T-helper 1 cell treated with Interleukin-12 subunit alpha and Interleukin-12 subunit beta and Interleukin-4 antibody, amounts not matched to agents 30 ng/mL and 1 ng/mL, for 36 hours (primary cell): ENCODE data around the gene CDC14B. TPM values are rescaled to one million over a fixed set of nuclear protein-coding genes. Genes with fewer than 3 reads are reported as not detected.
"Not testable (repeated sequence)": the region's sequence is repeated elsewhere in the genome, so short reads cannot be mapped to it uniquely, and the experiment has no call there.

Experiments used
- intact Hi-C: fragments of 100-400 bp; cut with micrococcal nuclease; formaldehyde crosslinking; loops from one replicate; pipeline ENCODE4 v1.15.1; 2024
- total RNA-seq: library from RNA; stranded (reverse); gene quantifications from 2 replicates; pipeline ENCODE4 v1.2.3, GENCODE V29; 2022

CDC14B gene
- total RNA-seq, 1 donor from 2014 or later: 2.2 TPM

- intact Hi-C loops: no loop called here
Observed at GRCh38 chr9:96503918-96504317, 115.7 kb downstream of the CDC14B start.

- intact Hi-C loops: not testable (repeated sequence)
Observed at GRCh38 chr9:96503374-96503748, 116.3 kb downstream of the CDC14B start.

GRCh38 chr9:96502539-96503373, 116.9 kb downstream of the CDC14B start:
- intact Hi-C loops: no loop called here

GRCh38 chr9:96501633-96502538, 117.8 kb downstream of the CDC14B start:
- intact Hi-C loops: no loop called here

GRCh38 chr9:96500696-96501632, 118.7 kb downstream of the CDC14B start:
- intact Hi-C loops: no loop called here

GRCh38 chr9:96499257-96499656, 120.4 kb downstream of the CDC14B start:
- intact Hi-C loops: no loop called here

- intact Hi-C loops: no loop called here
Observed at GRCh38 chr9:96498796-96499195, 120.8 kb downstream of the CDC14B start.

GRCh38 chr9:96497117-96497399, 122.6 kb downstream of the CDC14B start:
- intact Hi-C loops: no loop called here

- intact Hi-C loops: no loop called here
Observed at GRCh38 chr9:96496368-96497116, 123.1 kb downstream of the CDC14B start.

- intact Hi-C loops: no loop called here
Observed at GRCh38 chr9:96495341-96495740, 124.3 kb downstream of the CDC14B start.

GRCh38 chr9:96494215-96494800, 125.3 kb downstream of the CDC14B start:
- intact Hi-C loops: no loop called here

- intact Hi-C loops: no loop called here
Observed at GRCh38 chr9:96493757-96494156, 125.9 kb downstream of the CDC14B start.

- intact Hi-C loops: no loop called here
Observed at GRCh38 chr9:96492993-96493531, 126.6 kb downstream of the CDC14B start.

GRCh38 chr9:96491880-96492525, 127.6 kb downstream of the CDC14B start:
- intact Hi-C loops: no loop called here

GRCh38 chr9:96491079-96491879, 128.4 kb downstream of the CDC14B start:
- intact Hi-C loops: no loop called here

- intact Hi-C loops: no loop called here
Observed at GRCh38 chr9:96490534-96491078, 129.0 kb downstream of the CDC14B start.

- intact Hi-C loops: no loop called here
Observed at GRCh38 chr9:96489482-96489979, 130.1 kb downstream of the CDC14B start.

GRCh38 chr9:96487949-96488348, 131.7 kb downstream of the CDC14B start:
- intact Hi-C loops: no loop called here
